HCT116 (cell line): Measurements from ENCODE around the gene CACNA1E.

Experiments
- SIN3A ChIP-seq: IDR thresholded peaks from 2 replicates; pipeline ENCODE4 v1.6.1; 2012; ENCODE audit warnings: low read depth
- TF ChIP-seq, protein P1 (sequence below): IDR thresholded peaks from 2 replicates; pipeline ENCODE4 v1.6.1; 2012
- TF ChIP-seq, protein P2 (sequence below), 3 experiments: fragments of 200-600 bp in 1 of 3; sonication (generic) in 1 of 3; IDR thresholded peaks in 2 of 3; conservative IDR thresholded peaks in 1 of 3; 2 replicates each; pipeline ENCODE4 v1.5.1; 2012 to 2017; ENCODE audit warnings: low read depth in 2 of 3, low read length in 2 of 3, antibody characterized with exemption in 1 of 3, borderline replicate concordance in 1 of 3, control low read depth in 1 of 3, mild to moderate bottlenecking in 1 of 3, mixed read lengths in 1 of 3, mixed run types in 1 of 3, moderate library complexity in 1 of 3; ENCODE audit not compliant: insufficient read depth in 1 of 3

DNA sequence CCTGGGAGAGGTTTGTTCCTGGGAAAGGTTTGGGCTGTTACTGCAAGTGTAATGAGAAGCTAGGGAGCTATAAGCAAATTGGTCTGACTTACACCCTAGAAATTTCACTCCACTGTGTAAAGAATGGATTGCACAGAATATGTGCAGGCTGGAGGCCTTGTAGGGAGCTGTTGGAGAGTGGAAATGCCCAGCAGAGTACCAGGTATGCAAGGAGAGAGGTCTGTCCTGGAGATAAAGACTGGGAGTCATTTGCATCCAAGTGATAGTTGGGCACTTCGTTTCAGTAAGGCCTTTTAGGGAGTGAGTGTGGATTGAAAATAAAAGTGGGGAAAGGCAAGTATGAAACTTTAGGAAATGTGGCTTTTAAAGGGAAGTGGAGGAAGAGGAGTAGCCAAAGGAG is 75.8 kb downstream of the CACNA1E start:
- TF ChIP-seq, protein P1, sequence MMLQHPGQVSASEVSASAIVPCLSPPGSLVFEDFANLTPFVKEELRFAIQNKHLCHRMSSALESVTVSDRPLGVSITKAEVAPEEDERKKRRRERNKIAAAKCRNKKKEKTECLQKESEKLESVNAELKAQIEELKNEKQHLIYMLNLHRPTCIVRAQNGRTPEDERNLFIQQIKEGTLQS: no peak
- TF ChIP-seq, protein P2, sequence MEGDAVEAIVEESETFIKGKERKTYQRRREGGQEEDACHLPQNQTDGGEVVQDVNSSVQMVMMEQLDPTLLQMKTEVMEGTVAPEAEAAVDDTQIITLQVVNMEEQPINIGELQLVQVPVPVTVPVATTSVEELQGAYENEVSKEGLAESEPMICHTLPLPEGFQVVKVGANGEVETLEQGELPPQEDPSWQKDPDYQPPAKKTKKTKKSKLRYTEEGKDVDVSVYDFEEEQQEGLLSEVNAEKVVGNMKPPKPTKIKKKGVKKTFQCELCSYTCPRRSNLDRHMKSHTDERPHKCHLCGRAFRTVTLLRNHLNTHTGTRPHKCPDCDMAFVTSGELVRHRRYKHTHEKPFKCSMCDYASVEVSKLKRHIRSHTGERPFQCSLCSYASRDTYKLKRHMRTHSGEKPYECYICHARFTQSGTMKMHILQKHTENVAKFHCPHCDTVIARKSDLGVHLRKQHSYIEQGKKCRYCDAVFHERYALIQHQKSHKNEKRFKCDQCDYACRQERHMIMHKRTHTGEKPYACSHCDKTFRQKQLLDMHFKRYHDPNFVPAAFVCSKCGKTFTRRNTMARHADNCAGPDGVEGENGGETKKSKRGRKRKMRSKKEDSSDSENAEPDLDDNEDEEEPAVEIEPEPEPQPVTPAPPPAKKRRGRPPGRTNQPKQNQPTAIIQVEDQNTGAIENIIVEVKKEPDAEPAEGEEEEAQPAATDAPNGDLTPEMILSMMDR (IDR thresholded peaks at IDR 0.05 in 2 of 3, conservative IDR thresholded peaks at IDR 0.05 in 1 of 3; ENCODE audit: borderline replicate concordance in 1 of 3, insufficient read depth in 1 of 3, low read depth in 2 of 3, low read length in 2 of 3): no peak
- no peak for TF ChIP-seq SIN3A
